Ascending aorta (tissue), 2 donors: Measurements from ENCODE around the gene KLHL30. TPM values are rescaled to one million over a fixed set of nuclear protein-coding genes. Genes with fewer than 3 reads are reported as not detected.

Experiments
- DNase-seq, 2 donors: peaks; one replicate each; pipeline ENCODE4 v3.0.0-alpha.2; 2019; ENCODE audit warnings: low spot score in 2 of 2
- H3K27ac ChIP-seq, 2 donors: fragments of 200-600 bp; sonication (generic); one replicate each; pipeline ENCODE4 v1.5.1; 2016 to 2017; ENCODE audit warnings: mild to moderate bottlenecking in 1 of 2
- H3K27me3 ChIP-seq: fragments of 200-600 bp; sonication (generic); one replicate; pipeline ENCODE4 v1.5.1; 2017
- H3K36me3 ChIP-seq, 2 donors: fragments of 200-600 bp; sonication (generic); one replicate each; pipeline ENCODE4 v1.5.1; 2016
- H3K4me1 ChIP-seq, 2 donors: fragments of 200-600 bp; sonication (generic); one replicate each; pipeline ENCODE4 v1.5.1; 2016 to 2017; ENCODE audit warnings: mild to moderate bottlenecking in 1 of 2
- H3K4me3 ChIP-seq, 2 donors: fragments of 200-600 bp; sonication (generic); one replicate each; pipeline ENCODE4 v1.5.1; 2016 to 2017; ENCODE audit warnings: mild to moderate bottlenecking in 1 of 2
- H3K9me3 ChIP-seq, 2 donors: fragments of 200-600 bp; sonication (generic); one replicate each; pipeline ENCODE4 v1.5.1; 2016
- intact Hi-C: fragments of 100-400 bp; cut with DNase I; formaldehyde crosslinking; loops from one replicate; pipeline ENCODE4 v1.15.1; 2023
- total RNA-seq: library from RNA; depleted of rRNA; stranded (reverse); fragments of >200 nt; gene quantifications from one replicate; pipeline ENCODE4 v1.1.0, GENCODE V29; 2016
- TF ChIP-seq, protein P1 (sequence below), 3 experiments: fragments of 200-600 bp in 2 of 3; fragments of 450-650 bp in 1 of 3; sonication (generic) in 2 of 3; IDR thresholded peaks; one replicate each; pipeline ENCODE4 v1.5.1; 2016 to 2019; ENCODE audit warnings: antibody characterized with exemption in 3 of 3, mild to moderate bottlenecking in 1 of 3, moderate library complexity in 1 of 3

KLHL30 gene
- total RNA-seq, 1 donor from 2014 or later: 28.2 TPM

DNA sequence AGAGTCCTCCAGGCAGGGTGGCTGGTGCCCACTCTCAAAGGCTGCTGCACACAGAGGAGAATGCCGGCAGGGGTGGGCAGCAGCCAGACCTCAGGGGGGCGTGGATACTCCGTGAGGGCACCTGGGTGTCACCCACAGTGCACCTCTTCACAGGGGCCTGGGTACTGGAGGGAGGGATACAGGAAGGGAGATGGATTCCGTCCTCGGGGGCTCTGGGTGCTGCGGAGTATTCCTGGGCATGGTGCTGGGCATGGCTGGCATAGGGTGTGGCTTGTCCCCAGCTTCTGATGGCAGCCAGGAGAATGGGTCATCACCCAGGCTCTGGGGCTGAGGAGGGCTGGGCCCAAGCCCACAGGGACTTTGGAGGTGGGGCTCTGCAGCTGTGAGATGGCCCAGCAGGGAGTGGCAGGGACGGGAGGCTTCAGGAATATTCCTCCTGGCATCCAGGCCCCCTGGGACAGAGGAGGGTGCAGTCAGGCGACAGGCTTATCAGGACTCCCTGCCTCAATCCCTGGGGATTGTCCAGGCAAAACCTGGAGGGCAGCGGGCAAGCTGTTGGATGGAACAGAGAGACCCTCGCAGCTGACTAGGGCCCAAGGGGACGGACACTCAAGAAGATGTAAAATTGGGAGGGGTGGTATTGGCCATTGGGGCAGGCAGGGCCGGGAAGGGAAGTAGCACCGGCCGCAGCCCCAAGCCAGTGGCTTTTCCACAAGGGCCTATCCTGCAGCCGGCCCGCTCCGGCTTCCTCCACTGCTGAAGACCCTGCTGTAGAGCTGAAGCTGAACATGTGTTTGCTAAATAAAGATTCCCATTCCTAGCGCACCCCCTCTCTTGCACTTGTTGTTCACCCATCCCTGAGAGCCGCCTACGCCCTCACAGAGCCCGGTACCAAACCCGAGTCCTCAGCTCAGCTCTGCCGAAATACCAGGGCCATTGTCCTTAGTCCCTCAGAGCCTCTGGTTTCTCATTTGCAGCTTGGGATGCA is 5.7 kb upstream of the KLHL30 start:
- DNase-seq: no peak
- Histone ChIP-seq H3K4me1 (peaks cover 0 to 7% of the 10 kb centered on the region in 2 donors), H3K9me3 (no peaks in the 10 kb centered on the region), H3K27ac (no peak overlapping the region), H3K27me3 (no peaks in the 10 kb centered on the region), H3K36me3 (no peaks in the 10 kb centered on the region), H3K4me3 (no peak overlapping the region)
- intact Hi-C loops: no loop called here
- TF ChIP-seq, protein P1, sequence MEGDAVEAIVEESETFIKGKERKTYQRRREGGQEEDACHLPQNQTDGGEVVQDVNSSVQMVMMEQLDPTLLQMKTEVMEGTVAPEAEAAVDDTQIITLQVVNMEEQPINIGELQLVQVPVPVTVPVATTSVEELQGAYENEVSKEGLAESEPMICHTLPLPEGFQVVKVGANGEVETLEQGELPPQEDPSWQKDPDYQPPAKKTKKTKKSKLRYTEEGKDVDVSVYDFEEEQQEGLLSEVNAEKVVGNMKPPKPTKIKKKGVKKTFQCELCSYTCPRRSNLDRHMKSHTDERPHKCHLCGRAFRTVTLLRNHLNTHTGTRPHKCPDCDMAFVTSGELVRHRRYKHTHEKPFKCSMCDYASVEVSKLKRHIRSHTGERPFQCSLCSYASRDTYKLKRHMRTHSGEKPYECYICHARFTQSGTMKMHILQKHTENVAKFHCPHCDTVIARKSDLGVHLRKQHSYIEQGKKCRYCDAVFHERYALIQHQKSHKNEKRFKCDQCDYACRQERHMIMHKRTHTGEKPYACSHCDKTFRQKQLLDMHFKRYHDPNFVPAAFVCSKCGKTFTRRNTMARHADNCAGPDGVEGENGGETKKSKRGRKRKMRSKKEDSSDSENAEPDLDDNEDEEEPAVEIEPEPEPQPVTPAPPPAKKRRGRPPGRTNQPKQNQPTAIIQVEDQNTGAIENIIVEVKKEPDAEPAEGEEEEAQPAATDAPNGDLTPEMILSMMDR (IDR thresholded peaks at IDR 0.05): no peak

GRCh38 chr2:238133499-238134392 is 4.7 kb upstream of the KLHL30 start:
- no peaks in the 10 kb centered on the region for H3K9me3 ChIP-seq
- TF ChIP-seq, protein P1 (IDR thresholded peaks at IDR 0.05): no peak
- no peaks in the 10 kb centered on the region for H3K27me3 ChIP-seq
- no peaks in the 10 kb centered on the region for H3K36me3 ChIP-seq
- H3K4me1 ChIP-seq: peaks cover 3 to 17% of the 10 kb centered on the region in 2 donors
- no peak overlapping the region for H3K4me3 ChIP-seq
- DNase-seq: no peak
- intact Hi-C loops: no loop called here
- no peak overlapping the region for H3K27ac ChIP-seq

- Histone ChIP-seq H3K36me3 (no peaks in the 10 kb centered on the region), H3K4me1 (peaks cover 4 to 22% of the 10 kb centered on the region in 2 donors), H3K27me3 (no peaks in the 10 kb centered on the region), H3K9me3 (no peaks in the 10 kb centered on the region), H3K4me3 (no peak overlapping the region), H3K27ac (no peak overlapping the region)
- DNase-seq: no peak
- intact Hi-C loops: no loop called here
- TF ChIP-seq, protein P1 (IDR thresholded peaks at IDR 0.05): no peak
Observed at GRCh38 chr2:238134393-238134785, 4.1 kb upstream of the KLHL30 start.

DNA sequence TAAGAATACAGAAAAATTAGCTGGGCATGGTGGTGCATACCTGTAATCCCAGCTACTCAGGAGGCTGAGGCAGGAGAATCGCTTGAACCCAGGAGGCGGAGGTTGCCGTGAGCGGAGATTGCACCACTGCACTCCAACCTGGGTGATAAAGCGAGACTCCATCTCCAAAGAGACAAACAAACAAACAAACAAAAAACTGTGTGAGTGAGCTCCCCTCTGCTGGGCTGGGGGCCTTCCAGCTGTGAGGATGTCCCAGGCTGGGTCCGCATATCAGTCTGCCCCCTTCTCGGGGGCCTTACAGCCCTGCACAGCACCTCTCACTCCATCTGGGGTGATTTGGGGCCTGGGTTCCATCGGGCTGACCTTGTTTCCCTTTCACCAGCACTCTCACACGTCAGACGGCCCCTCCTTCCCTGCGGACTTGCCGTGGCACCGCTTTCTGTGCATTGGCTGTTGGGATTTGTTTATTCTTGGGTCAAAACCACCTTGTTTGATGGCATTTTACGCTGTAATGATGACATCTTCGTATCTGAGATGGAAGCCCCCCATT is 2.8 kb upstream of the KLHL30 start:
- intact Hi-C loops: no loop called here
- H3K27me3 ChIP-seq: no peaks in the 10 kb centered on the region
- no peak overlapping the region for H3K4me3 ChIP-seq
- H3K36me3 ChIP-seq: peaks cover 0 to 2% of the 10 kb centered on the region in 2 donors
- peaks cover 8 to 22% of the 10 kb centered on the region in 2 donors for H3K4me1 ChIP-seq
- no peak for DNase-seq
- no peaks in the 10 kb centered on the region for H3K9me3 ChIP-seq
- H3K27ac ChIP-seq: no peak overlapping the region
- TF ChIP-seq, protein P1 (IDR thresholded peaks at IDR 0.05): no peak

DNA sequence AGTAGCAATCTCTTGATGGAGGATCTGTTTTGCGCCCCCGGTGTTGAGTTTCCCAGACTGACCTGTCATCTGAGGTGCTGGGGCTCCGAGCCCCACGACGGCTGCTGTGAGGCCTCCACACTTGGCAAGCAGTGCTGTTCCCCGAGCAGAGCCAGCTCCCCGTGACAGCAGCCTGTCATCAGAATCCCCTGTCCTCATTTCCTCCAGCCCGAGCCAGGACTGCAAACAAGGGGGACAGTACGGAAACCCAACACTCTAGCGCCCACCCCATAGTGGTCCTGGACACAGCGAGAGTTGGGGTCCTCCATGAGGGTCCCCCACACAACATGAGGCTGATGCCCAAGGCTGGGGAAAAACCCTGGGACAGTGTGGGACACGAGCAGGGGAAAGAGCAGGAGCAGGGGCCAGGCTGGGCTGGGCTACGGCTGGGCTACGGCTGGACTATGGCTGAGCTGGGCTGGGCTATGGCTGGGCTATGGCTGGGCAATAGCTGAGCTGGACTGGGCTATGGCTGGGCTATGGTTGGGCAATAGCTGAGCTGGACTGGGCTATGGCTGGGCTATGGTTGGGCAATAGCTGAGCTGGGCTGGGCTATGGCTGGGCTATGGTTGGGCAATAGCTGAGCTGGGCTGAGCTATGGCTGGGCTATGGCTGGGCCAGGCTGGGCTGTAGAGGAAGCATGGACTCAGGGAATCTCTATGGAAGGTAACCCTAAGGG is 1.5 kb upstream of the KLHL30 start:
- Histone ChIP-seq H3K36me3 (peaks cover 0 to 9% of the 10 kb centered on the region in 2 donors), H3K4me3 (no peak overlapping the region), H3K9me3 (no peaks in the 10 kb centered on the region), H3K27ac (no peak overlapping the region), H3K27me3 (no peaks in the 10 kb centered on the region), H3K4me1 (peaks cover 11 to 33% of the 10 kb centered on the region in 2 donors)
- DNase-seq: no peak
- intact Hi-C loops: no loop called here
- TF ChIP-seq, protein P1 (IDR thresholded peaks at IDR 0.05): no peak
